SU-DHL-6 (cell line): Measurements from ENCODE around the gene AFF2.

Source experiments
- H2AFZ ChIP-seq: fragments of 200-600 bp; sonication (generic); 2 replicates; pipeline ENCODE4 v1.6.1; 2014; ENCODE audit warnings: low read depth, mild to moderate bottlenecking, moderate library complexity, mixed read lengths, antibody characterized with exemption, low read length; ENCODE audit not compliant: severe bottlenecking
- H3F3A ChIP-seq: fragments of 200-600 bp; shearing (Covaris generic); 2 replicates; pipeline ENCODE4 v1.6.0; 2016; ENCODE audit warnings: antibody characterized with exemption, mild to moderate bottlenecking; ENCODE audit not compliant: insufficient read depth
- H3K27ac ChIP-seq: fragments of 200-600 bp; sonication (generic); 2 replicates; pipeline ENCODE4 v1.5.1; 2016; ENCODE audit warnings: low read depth, mild to moderate bottlenecking, low read length, moderate library complexity, mixed read lengths
- H3K27me3 ChIP-seq: fragments of 200-600 bp; sonication (generic), shearing (Covaris generic); 2 replicates; pipeline ENCODE4 v1.6.0; 2014; ENCODE audit warnings: mild to moderate bottlenecking, low read length
- H3K36me3 ChIP-seq: fragments of 200-600 bp; sonication (generic); 2 replicates; pipeline ENCODE4 v1.6.1; 2014; ENCODE audit warnings: mild to moderate bottlenecking, low read length, mixed read lengths
- H3K4me2 ChIP-seq: fragments of 300-600, 200-600 bp; shearing (Covaris generic), sonication (generic); 2 replicates; pipeline ENCODE4 v1.6.0; 2014; ENCODE audit warnings: low read length, low read depth, mild to moderate bottlenecking; ENCODE audit not compliant: poor library complexity, severe bottlenecking
- H3K4me3 ChIP-seq: fragments of 200-600 bp; sonication (generic); 2 replicates; pipeline ENCODE4 v1.5.1; 2014; ENCODE audit warnings: antibody characterized with exemption, low read length, mild to moderate bottlenecking, mixed read lengths; ENCODE audit not compliant: insufficient read depth, poor library complexity, severe bottlenecking
- H3K79me2 ChIP-seq: fragments of 200-600 bp; sonication (generic); 2 replicates; pipeline ENCODE4 v1.6.1; 2014; ENCODE audit warnings: mild to moderate bottlenecking, low read length, moderate library complexity; ENCODE audit not compliant: insufficient read depth
- H3K9ac ChIP-seq: fragments of 200-600 bp; sonication (generic); 2 replicates; pipeline ENCODE4 v1.7.0; 2014; ENCODE audit warnings: mild to moderate bottlenecking, low read length
- H3K9me2 ChIP-seq: fragments of 200-600 bp; sonication (generic); replicated peaks from 2 replicates; pipeline ENCODE4 v1.6.1; 2014; ENCODE audit warnings: low read length; ENCODE audit not compliant: insufficient read depth
- H3K9me3 ChIP-seq: fragments of 200-600 bp; sonication (generic); 2 replicates; pipeline ENCODE4 v1.6.1; 2014; ENCODE audit warnings: low read length, mixed read lengths; ENCODE audit not compliant: insufficient read depth
- H4K20me1 ChIP-seq: fragments of 200-600 bp; sonication (generic); 2 replicates; pipeline ENCODE4 v1.6.1; 2014; ENCODE audit warnings: low read depth, mild to moderate bottlenecking, antibody characterized with exemption, low read length, moderate library complexity, mixed read lengths
- CTCF ChIP-seq: fragments of 200-600 bp; sonication (generic); IDR thresholded peaks from one replicate; pipeline ENCODE4 v1.5.1; 2017; ENCODE audit warnings: antibody characterized with exemption, mild to moderate bottlenecking, low read length, moderate library complexity; ENCODE audit not compliant: insufficient read depth, poor library complexity, severe bottlenecking
- EZH2phosphoT487 ChIP-seq: fragments of 200-600 bp; sonication (generic), shearing (Covaris generic); conservative IDR thresholded peaks from 2 replicates; pipeline ENCODE4 v1.6.1; 2018; ENCODE audit warnings: mild to moderate bottlenecking, antibody characterized with exemption, low read length, moderate library complexity, mixed read lengths

The AFF2 gene

GRCh38 chrX:148865277-148866210 is 365.1 kb downstream of the AFF2 start:
- no peak overlapping the region for H2AFZ ChIP-seq
- TF ChIP-seq CTCF (no peak), EZH2phosphoT487 (no peak)
- no peaks in the 10 kb centered on the region for H4K20me1 ChIP-seq

GRCh38 chrX:148867596-148867995 is 367.2 kb downstream of the AFF2 start:
- H3K79me2 ChIP-seq = no peaks in the 10 kb centered on the region
- H4K20me1 ChIP-seq = no peaks in the 10 kb centered on the region
- no peaks in the 10 kb centered on the region for H3K9me3 ChIP-seq
- H2AFZ ChIP-seq = no peak overlapping the region
- no peak overlapping the region for H3K4me3 ChIP-seq
- TF ChIP-seq CTCF (no peak), EZH2phosphoT487 (no peak)
- no peaks in the 10 kb centered on the region for H3F3A ChIP-seq
- no peak overlapping the region for H3K27ac ChIP-seq
- no peaks in the 10 kb centered on the region for H3K9me2 ChIP-seq
- H3K27me3 ChIP-seq = no peaks in the 10 kb centered on the region
- no peak overlapping the region for H3K9ac ChIP-seq
- no peak overlapping the region for H3K4me2 ChIP-seq
- no peaks in the 10 kb centered on the region for H3K36me3 ChIP-seq

More at GRCh38 chrX:148865277-148866210, 365.1 kb downstream of the AFF2 start:
- H3K9me2 ChIP-seq = no peaks in the 10 kb centered on the region
- no peaks in the 10 kb centered on the region for H3K27me3 ChIP-seq
- H3K4me3 ChIP-seq = no peak overlapping the region
- no peaks in the 10 kb centered on the region for H3K79me2 ChIP-seq
- H3K9ac ChIP-seq = no peak overlapping the region
- H3K36me3 ChIP-seq = no peaks in the 10 kb centered on the region
- no peak overlapping the region for H3K4me2 ChIP-seq
- no peaks in the 10 kb centered on the region for H3F3A ChIP-seq
- no peaks in the 10 kb centered on the region for H3K9me3 ChIP-seq
- H3K27ac ChIP-seq = no peak overlapping the region

GRCh38 chrX:148871422-148872160 is 371.2 kb downstream of the AFF2 start:
- Histone ChIP-seq H3K79me2 (no peaks in the 10 kb centered on the region), H3K27me3 (no peaks in the 10 kb centered on the region), H3K9ac (no peak overlapping the region), H3K9me2 (no peaks in the 10 kb centered on the region), H3K4me3 (no peak overlapping the region), H3K27ac (no peak overlapping the region), H4K20me1 (no peaks in the 10 kb centered on the region), H2AFZ (no peak overlapping the region), H3F3A (no peaks in the 10 kb centered on the region), H3K9me3 (no peaks in the 10 kb centered on the region), H3K4me2 (no peak overlapping the region), H3K36me3 (no peaks in the 10 kb centered on the region)
- TF ChIP-seq EZH2phosphoT487 (no peak), CTCF (no peak)
